H9 (cell line): ENCODE measurements around the gene CHAF1A. TPM values are rescaled to one million over a fixed set of nuclear protein-coding genes. Genes with fewer than 3 reads are reported as not detected.

Source experiments
- DNase-seq: peaks from one replicate; pipeline ENCODE4 v3.0.0-alpha.2; 2017
- H2AFZ ChIP-seq: one replicate; pipeline ENCODE4 v1.6.1; 2013; ENCODE audit warnings: mild to moderate bottlenecking, low read length, control low read depth, moderate library complexity
- H2AK5ac ChIP-seq: 2 replicates; pipeline ENCODE4 v1.6.1; 2013; ENCODE audit warnings: low read length, control low read depth, mixed read lengths; ENCODE audit not compliant: insufficient read length
- H2BK120ac ChIP-seq: one replicate; pipeline ENCODE4 v1.6.1; 2013; ENCODE audit warnings: low read depth, mild to moderate bottlenecking, low read length, control low read depth, inconsistent platforms; ENCODE audit not compliant: poor library complexity, severe bottlenecking
- H2BK12ac ChIP-seq: 2 replicates; pipeline ENCODE4 v1.6.1; 2013; ENCODE audit warnings: low read length, control low read depth, mixed read lengths, low read depth; ENCODE audit not compliant: insufficient read length
- H2BK15ac ChIP-seq: 2 replicates; pipeline ENCODE4 v1.6.1; 2013; ENCODE audit warnings: low read depth, low read length, control low read depth
- H2BK20ac ChIP-seq: one replicate; pipeline ENCODE4 v1.6.1; 2013; ENCODE audit warnings: low read depth, mild to moderate bottlenecking, low read length, control low read depth, inconsistent platforms; ENCODE audit not compliant: poor library complexity, severe bottlenecking
- H2BK5ac ChIP-seq: 2 replicates; pipeline ENCODE4 v1.6.1; 2013; ENCODE audit warnings: low read length, control low read depth, mixed read lengths; ENCODE audit not compliant: insufficient read length
- H3K14ac ChIP-seq: 2 replicates; pipeline ENCODE4 v1.6.1; 2013; ENCODE audit warnings: low read length, control low read depth; ENCODE audit not compliant: insufficient read depth
- H3K18ac ChIP-seq: 2 replicates; pipeline ENCODE4 v1.6.1; 2013; ENCODE audit warnings: low read depth, mild to moderate bottlenecking, mixed read lengths, low read length, control low read depth; ENCODE audit not compliant: insufficient read length
- H3K23ac ChIP-seq: 2 replicates; pipeline ENCODE4 v1.6.1; 2013; ENCODE audit warnings: low read length, control low read depth, mixed read lengths, low read depth; ENCODE audit not compliant: insufficient read length
- H3K23me2 ChIP-seq: 2 replicates; pipeline ENCODE4 v1.6.1; 2013; ENCODE audit warnings: low read depth, mild to moderate bottlenecking, mixed read lengths, low read length, control low read depth; ENCODE audit not compliant: insufficient read length, poor library complexity, severe bottlenecking
- H3K27ac ChIP-seq: 2 replicates; pipeline ENCODE4 v1.5.1; 2013; ENCODE audit warnings: low read length, control low read depth, mixed read lengths, low read depth; ENCODE audit not compliant: insufficient read length
- H3K27me3 ChIP-seq: 2 replicates; pipeline ENCODE4 v1.6.1; 2013; ENCODE audit warnings: low read length, control low read depth, inconsistent platforms; ENCODE audit not compliant: insufficient read depth
- H3K4ac ChIP-seq: 2 replicates; pipeline ENCODE4 v1.6.1; 2013; ENCODE audit warnings: low read depth, mild to moderate bottlenecking, control low read depth, inconsistent platforms, low read length, moderate library complexity
- H3K4me1 ChIP-seq: 2 replicates; pipeline ENCODE4 v1.6.1; 2013; ENCODE audit warnings: low read length, control low read depth, inconsistent platforms; ENCODE audit not compliant: insufficient read depth
- H3K4me2 ChIP-seq: 2 replicates; pipeline ENCODE4 v1.6.1; 2013; ENCODE audit warnings: low read length, control low read depth, mixed read lengths; ENCODE audit not compliant: insufficient read length, insufficient read depth
- H3K56ac ChIP-seq: 2 replicates; pipeline ENCODE4 v1.6.1; 2013; ENCODE audit warnings: low read depth, mild to moderate bottlenecking, mixed read lengths, low read length, control low read depth; ENCODE audit not compliant: insufficient read length
- H3K79me1 ChIP-seq: 2 replicates; pipeline ENCODE4 v1.6.1; 2013; ENCODE audit warnings: low read depth, mild to moderate bottlenecking, moderate library complexity, low read length, control low read depth, inconsistent platforms; ENCODE audit not compliant: insufficient read depth, poor library complexity, severe bottlenecking
- H3K79me2 ChIP-seq: 2 replicates; pipeline ENCODE4 v1.6.1; 2013; ENCODE audit warnings: low read length, control low read depth, inconsistent platforms; ENCODE audit not compliant: insufficient read depth
- H3K9ac ChIP-seq: 2 replicates; pipeline ENCODE4 v1.6.1; 2013; ENCODE audit warnings: low read length, control low read depth, mixed read lengths; ENCODE audit not compliant: insufficient read length; ENCODE audit errors: extremely low read depth
- H3K9me3 ChIP-seq: one replicate; pipeline ENCODE4 v1.6.1; 2013; ENCODE audit warnings: low read depth, low read length, inconsistent platforms; ENCODE audit not compliant: control insufficient read depth
- H3T11ph ChIP-seq: one replicate; pipeline ENCODE4 v1.6.1; 2013; ENCODE audit warnings: mild to moderate bottlenecking, low read length, control low read depth, inconsistent platforms
- H4K20me1 ChIP-seq: one replicate; pipeline ENCODE4 v1.6.1; 2013; ENCODE audit not compliant: control insufficient read depth, insufficient read length, insufficient read depth
- H4K5ac ChIP-seq: 2 replicates; pipeline ENCODE4 v1.6.1; 2013; ENCODE audit warnings: low read depth, mild to moderate bottlenecking, mixed read lengths, low read length, control low read depth; ENCODE audit not compliant: insufficient read length
- H4K8ac ChIP-seq: replicated peaks from 2 replicates; pipeline ENCODE4 v1.6.1; 2013; ENCODE audit warnings: low read length, control low read depth, mixed read lengths, low read depth; ENCODE audit not compliant: insufficient read length
- H4K91ac ChIP-seq: 2 replicates; pipeline ENCODE4 v1.6.1; 2013; ENCODE audit warnings: low read depth, mild to moderate bottlenecking, moderate library complexity, mixed read lengths, low read length, control low read depth; ENCODE audit not compliant: insufficient read length
- H3K27ac Mint-ChIP-seq, 3 experiments: 2 replicates in 2 of 3; 3 replicates in 1 of 3; pipeline ENCODE4 v1.8.0; 2020 to 2021; ENCODE audit warnings: mixed read lengths in 3 of 3, mild to moderate bottlenecking in 1 of 3, moderate library complexity in 1 of 3
- H3K27me3 Mint-ChIP-seq: 2 replicates; pipeline ENCODE4 v1.8.0; 2021; ENCODE audit warnings: low read depth, mild to moderate bottlenecking, moderate library complexity, mixed read lengths
- H3K36me3 Mint-ChIP-seq, 3 experiments: 2 replicates in 2 of 3; 3 replicates in 1 of 3; pipeline ENCODE4 v1.8.0; 2020 to 2021; ENCODE audit warnings: low read depth in 3 of 3, mixed read lengths in 3 of 3; ENCODE audit not compliant: insufficient read depth in 1 of 3
- H3K4me1 Mint-ChIP-seq, 2 experiments: 2 replicates each; pipeline ENCODE4 v1.8.0; 2020; ENCODE audit warnings: mixed read lengths in 2 of 2
- H3K4me3 Mint-ChIP-seq, 2 experiments: 2 replicates in 1 of 2; 3 replicates in 1 of 2; pipeline ENCODE4 v1.8.0; 2020 to 2021; ENCODE audit warnings: mild to moderate bottlenecking in 2 of 2, mixed read lengths in 2 of 2, moderate library complexity in 1 of 2
- H3K9me3 Mint-ChIP-seq, 2 experiments: 2 replicates in 1 of 2; 3 replicates in 1 of 2; pipeline ENCODE4 v1.8.0; 2020; ENCODE audit warnings: mild to moderate bottlenecking in 2 of 2, mixed read lengths in 2 of 2, moderate library complexity in 1 of 2
- CTCF ChIP-seq: fragments of 200-600 bp; sonication (generic); conservative IDR thresholded peaks from 3 replicates; pipeline ENCODE4 v1.8.0; 2021; ENCODE audit warnings: antibody characterized with exemption, mild to moderate bottlenecking
- WGBS: extraction: QIAGEN DNeasy Blood & Tissue Kit; methylation state at CpG from one replicate; pipeline ENCODE4 v1.1.7; 2013; ENCODE audit warnings: missing lambda C conversion rate, low lambda C conversion rate, mixed read lengths; ENCODE audit not compliant: insufficient read length; ENCODE audit errors: extremely low coverage; 5-methylcytosine and 5-hydroxymethylcytosine counted together
- total RNA-seq: library from RNA; stranded (reverse); gene quantifications from 2 replicates; pipeline ENCODE4 v1.2.1, GENCODE V29; 2021

CHAF1A gene
- total RNA-seq, 1 experiment from 2014 or later: 143 TPM

DNA sequence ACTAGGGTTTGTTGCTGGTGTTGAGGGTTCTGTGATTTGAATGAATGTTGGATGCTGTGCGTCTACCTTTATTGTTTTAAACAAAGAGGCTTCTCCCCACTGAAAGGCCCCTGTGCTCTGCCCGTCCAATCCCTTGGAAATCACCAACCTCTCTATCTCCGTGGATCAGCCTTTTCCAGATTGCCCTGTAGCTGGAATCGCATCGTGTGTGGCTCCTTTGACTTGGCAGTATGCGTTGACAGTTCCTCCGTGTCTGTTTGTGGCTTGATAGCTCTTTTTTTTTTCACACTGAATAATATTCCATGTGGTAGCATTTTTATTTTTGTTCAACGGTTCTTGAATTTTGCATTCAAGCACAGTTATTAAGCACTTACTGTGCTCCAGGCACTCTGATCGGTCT, 32.0 kb downstream of the CHAF1A start:
- H3K79me2 ChIP-seq: peaks cover 3% of the 10 kb centered on the region; the same call in 1 of the 2 replicates
- H3K27ac ChIP-seq: no peak overlapping the region
- DNase-seq: no peak
- no peaks in the 10 kb centered on the region for H3K27me3 Mint-ChIP-seq
- peak overlapping the region in 1 of 3 experiments; percentile 44; a peak in 1 of 7 replicates for H3K27ac Mint-ChIP-seq
- no peak overlapping the region for H3T11ph ChIP-seq
- no peak overlapping the region for H2BK12ac ChIP-seq
- H2BK5ac ChIP-seq: no peak overlapping the region
- H2BK20ac ChIP-seq: no peak overlapping the region
- no peak overlapping the region for H2BK15ac ChIP-seq
- no peaks in the 10 kb centered on the region for H3K9me3 Mint-ChIP-seq
- no peak overlapping the region for H3K14ac ChIP-seq
- no peaks in the 10 kb centered on the region for H3K4me1 ChIP-seq
- no peak overlapping the region for H4K5ac ChIP-seq
- H3K4ac ChIP-seq: no peak overlapping the region
- no peaks in the 10 kb centered on the region for H3K23me2 ChIP-seq
- H3K4me3 Mint-ChIP-seq: no peak overlapping the region
- H4K91ac ChIP-seq: no peak overlapping the region
- no peak overlapping the region for H3K4me2 ChIP-seq
- no peak overlapping the region for H3K9ac ChIP-seq
- no peak overlapping the region for H2AK5ac ChIP-seq
- no peak overlapping the region for H3K18ac ChIP-seq
- no peak overlapping the region for H2BK120ac ChIP-seq
- TF ChIP-seq CTCF: no peak
- H3K23ac ChIP-seq: no peak overlapping the region
- no peak overlapping the region for H2AFZ ChIP-seq
- no peak overlapping the region for H3K56ac ChIP-seq
- no peaks in the 10 kb centered on the region for H3K9me3 ChIP-seq
- H3K27me3 ChIP-seq: no peaks in the 10 kb centered on the region
- no peak overlapping the region for H4K8ac ChIP-seq
- H3K79me1 ChIP-seq: peaks cover 7% of the 10 kb centered on the region
- no CpG with 5 or more reads among the region's 9 CpGs for WGBS
- H4K20me1 ChIP-seq: no peaks in the 10 kb centered on the region
- H3K36me3 Mint-ChIP-seq: peaks cover 77 to 99% (median 96%) of the 10 kb centered on the region in 3 experiments
- peaks cover 0 to 4% of the 10 kb centered on the region in 2 experiments; a peak in 2 of 4 replicates for H3K4me1 Mint-ChIP-seq
